Right lobe of liver (tissue), 4 donors: ENCODE data around the gene MMAB.

Experiments
- CTCF ChIP-seq, 4 donors: fragments of 200-600 bp in 3 of 4; fragments of 450-650 bp in 1 of 4; IDR thresholded peaks; one replicate each; pipeline versions ENCODE4 v1.5.1 to v1.8.0; 2016 to 2022; ENCODE audit warnings: antibody characterized with exemption in 4 of 4, mild to moderate bottlenecking in 2 of 4
- POLR2A ChIP-seq: fragments of 450-650 bp; IDR thresholded peaks from one replicate; pipeline ENCODE4 v1.6.1; 2017; ENCODE audit warnings: antibody characterized with exemption, mild to moderate bottlenecking
- donor health status: DM: no; HTN: no; CAD: no.
- donor health status: DM: no; HTN: no; CAD: no.
- donor health status: DM: no; HTN: yes; CAD: no.

- TF ChIP-seq CTCF (IDR thresholded peaks at IDR 0.05) (no peak), POLR2A (no peak)
Observed at GRCh38 chr12:109534456-109534855, 38.8 kb downstream of the MMAB start.
